Spleen (tissue), 13 donors: ENCODE results near the gene RFLNA. TPM values are rescaled to one million over a fixed set of nuclear protein-coding genes. Genes with fewer than 3 reads are reported as not detected.
A peak's percentile ranks its signal among the peaks of the same experiment; 100 is the strongest.

Source experiments
- DNase-seq: peaks from one replicate; pipeline ENCODE4 v3.0.0-alpha.2; 2020
- H3K27ac ChIP-seq, 8 donors: fragments of 200-600 bp; sonication (generic) in 7 of 8; 1 replicate in 4 of 8; 2 replicates in 4 of 8; pipeline versions ENCODE4 v1.5.0 to v1.8.0; 2016 to 2021; ENCODE audit warnings: inconsistent platforms in 4 of 8, mild to moderate bottlenecking in 4 of 8, moderate library complexity in 1 of 8
- H3K27me3 ChIP-seq, 7 donors: fragments of 200-600 bp; sonication (generic) in 6 of 7; replicated peaks in 1 of 7; 1 replicate in 4 of 7; 2 replicates in 3 of 7; pipeline versions ENCODE4 v1.5.0 to v1.8.0; 2016 to 2021; ENCODE audit warnings: inconsistent platforms in 3 of 7, mild to moderate bottlenecking in 1 of 7
- H3K36me3 ChIP-seq, 6 donors: fragments of 200-600 bp; sonication (generic) in 5 of 6; 1 replicate in 4 of 6; 2 replicates in 2 of 6; pipeline versions ENCODE4 v1.5.0 to v1.8.0; 2016 to 2021; ENCODE audit warnings: inconsistent platforms in 2 of 6
- H3K4me1 ChIP-seq, 6 donors: fragments of 200-600 bp; sonication (generic) in 5 of 6; 1 replicate in 3 of 6; 2 replicates in 3 of 6; pipeline versions ENCODE4 v1.5.0 to v1.8.0; 2016 to 2021; ENCODE audit warnings: inconsistent platforms in 3 of 6
- H3K4me3 ChIP-seq, 8 donors: fragments of 200-600 bp; sonication (generic) in 7 of 8; 1 replicate in 4 of 8; 2 replicates in 4 of 8; pipeline versions ENCODE4 v1.5.0 to v1.8.0; 2016 to 2021; ENCODE audit warnings: inconsistent platforms in 4 of 8, mild to moderate bottlenecking in 4 of 8, moderate library complexity in 2 of 8
- H3K9me3 ChIP-seq, 8 donors: fragments of 200-600 bp; sonication (generic) in 7 of 8; 1 replicate in 4 of 8; 2 replicates in 4 of 8; pipeline versions ENCODE4 v1.5.0 to v1.8.0; 2016 to 2021; ENCODE audit warnings: inconsistent platforms in 4 of 8
- CTCF ChIP-seq, 11 experiments: fragments of 200-600 bp in 7 of 11; fragments of 450-650 bp in 4 of 11; sonication (generic) in 4 of 11; IDR thresholded peaks in 8 of 11; conservative IDR thresholded peaks in 3 of 11; 1 replicate in 7 of 11; 2 replicates in 4 of 11; pipeline versions ENCODE4 v1.4.0 to v1.8.0; 2016 to 2021; ENCODE audit warnings: antibody characterized with exemption in 11 of 11, inconsistent platforms in 4 of 11, mild to moderate bottlenecking in 1 of 11
- POLR2A ChIP-seq, 3 donors: fragments of 450-650 bp; IDR thresholded peaks; one replicate each; pipeline ENCODE4 v1.5.1; 2017; ENCODE audit warnings: antibody characterized with exemption in 3 of 3, mild to moderate bottlenecking in 1 of 3
- POLR2AphosphoS5 ChIP-seq, 3 donors: sonication (generic); formaldehyde crosslinking; IDR thresholded peaks; one replicate each; pipeline ENCODE4 v1.5.1; 2017; ENCODE audit warnings: antibody characterized with exemption in 3 of 3
- WGBS, 5 donors: extraction: QIAGEN DNeasy Blood & Tissue Kit in 3 of 5; methylation state at CpG; one replicate each; pipeline versions ENCODE4 v1.1.5 to v1.1.7; 2013 to 2018; 5-methylcytosine and 5-hydroxymethylcytosine counted together
- intact Hi-C: fragments of 100-400 bp; cut with DNase I; formaldehyde crosslinking; loops from one replicate; pipeline ENCODE4 v1.15.0; 2023; ENCODE audit warnings: low total_unique reads
- long read RNA-seq, 2 donors: transcript quantifications; one replicate each; lab custom pipeline, GENCODE V29; 2026
- polyA plus RNA-seq, 3 donors: library from polyadenylated mRNA; stranded (reverse); fragments of 200-250 nt; gene quantifications; one replicate each; pipeline ENCODE4 v1.2.1, GENCODE V29; 2013
- total RNA-seq, 7 donors: library from RNA; depleted of rRNA in 3 of 7; stranded (reverse); fragments of >200 nt in 3 of 7; fragmentation: NEBNext Ultra II Directional in 4 of 7; extraction: Animal tissue kit (Norgen Biotek cat#: 25700) in 4 of 7; gene quantifications; one replicate each; pipeline versions ENCODE4 v1.1.0 to v1.2.1, GENCODE V29; 2016 to 2021
- donor health status: healthy with polysubstance abuse.
- donor health status: DM: no; HTN: no; CAD: no; lungs with moderate emphysema.
- donor health status: DM: no; HTN: no; CAD: no.
- donor health status: Bipolar disorder and iron deficiency.
- donor health status: healthy.
- donor health status: DM: no; HTN: no; CAD: no.
- donor health status: DM: yes; HTN: yes; CAD: no.

The RFLNA gene, protein sequence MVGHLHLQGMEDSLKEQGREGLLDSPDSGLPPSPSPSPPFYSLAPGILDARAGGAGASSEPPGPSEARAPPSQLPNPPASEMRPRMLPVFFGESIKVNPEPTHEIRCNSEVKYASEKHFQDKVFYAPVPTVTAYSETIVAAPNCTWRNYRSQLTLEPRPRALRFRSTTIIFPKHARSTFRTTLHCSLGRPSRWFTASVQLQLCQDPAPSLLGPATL
- total RNA-seq (under 1 TPM in 1 of 7 donors, not detected in 6; 0.13 TPM), polyA plus RNA-seq (under 1 TPM; 0.04 to 0.35 (median 0.29) TPM)
- long read RNA-seq, donor 1, partial matches to known transcripts: 6 of 7 reads
- long read RNA-seq, donor 1, other reads (novel, unspliced or antisense): 0 of 7 reads
- long read RNA-seq, donor 2, partial matches to known transcripts: 0 of 1 reads
- long read RNA-seq, donor 2, other reads (novel, unspliced or antisense): 0 of 1 reads

GRCh38 chr12:124294780-124295341 lies at the start of gene RFLNA:
Gene RFLNA (plus strand): TSS chr12:124295093. CDS start chr12:124295430, 337 bp downstream.
- intact Hi-C loops: loop anchor here (10.0 kb wide), 1 partner anchor 230 kb away; no protein-coding TSS in a partner anchor
- Histone ChIP-seq H3K36me3 (no peaks in the 10 kb centered on the region), H3K27ac (no peak within 1 kb of the TSS), H3K9me3 (no peaks in the 10 kb centered on the region), H3K4me3 (peak within 1 kb of the TSS in 1 of 8 donors; percentile 44), H3K4me1 (peaks cover 0 to 21% (median 13%) of the 10 kb centered on the region in 6 donors), H3K27me3 (peaks cover 0 to 70% (median 38%) of the 10 kb centered on the region in 7 donors)
- TF ChIP-seq POLR2AphosphoS5 (IDR thresholded peaks at IDR 0.05): no peak
- no peak for TF ChIP-seq CTCF (IDR thresholded peaks at IDR 0.05 in 8 of 11, conservative IDR thresholded peaks at IDR 0.05 in 3 of 11)
- no peak for TF ChIP-seq POLR2A (IDR thresholded peaks at IDR 0.05)
- no peak for DNase-seq
- WGBS, 5 donors: 4 to 6% (median 5%) methylated on average over 26 to 66 of the region's 66 CpGs

- DNase-seq: no peak
- H3K9me3 ChIP-seq: peaks cover 0 to 35% (median 19%) of the 10 kb centered on the region in 8 donors
- H3K27ac ChIP-seq: no peak overlapping the region
- H3K27me3 ChIP-seq: peaks cover 0 to 11% (median 0%) of the 10 kb centered on the region in 7 donors
- TF ChIP-seq POLR2AphosphoS5 (IDR thresholded peaks at IDR 0.05) (no peak), POLR2A (IDR thresholded peaks at IDR 0.05) (no peak)
- no peaks in the 10 kb centered on the region for H3K36me3 ChIP-seq
- H3K4me3 ChIP-seq: no peak overlapping the region
- intact Hi-C loops: no loop called here
- peaks cover 0 to 8% (median 0%) of the 10 kb centered on the region in 6 donors for H3K4me1 ChIP-seq
- WGBS, 5 donors: 33 to 57% (median 48%) methylated on average over 2 of the region's 2 CpGs
Observed at GRCh38 chr12:124247331-124247730, 47.6 kb upstream of the RFLNA start.

DNA sequence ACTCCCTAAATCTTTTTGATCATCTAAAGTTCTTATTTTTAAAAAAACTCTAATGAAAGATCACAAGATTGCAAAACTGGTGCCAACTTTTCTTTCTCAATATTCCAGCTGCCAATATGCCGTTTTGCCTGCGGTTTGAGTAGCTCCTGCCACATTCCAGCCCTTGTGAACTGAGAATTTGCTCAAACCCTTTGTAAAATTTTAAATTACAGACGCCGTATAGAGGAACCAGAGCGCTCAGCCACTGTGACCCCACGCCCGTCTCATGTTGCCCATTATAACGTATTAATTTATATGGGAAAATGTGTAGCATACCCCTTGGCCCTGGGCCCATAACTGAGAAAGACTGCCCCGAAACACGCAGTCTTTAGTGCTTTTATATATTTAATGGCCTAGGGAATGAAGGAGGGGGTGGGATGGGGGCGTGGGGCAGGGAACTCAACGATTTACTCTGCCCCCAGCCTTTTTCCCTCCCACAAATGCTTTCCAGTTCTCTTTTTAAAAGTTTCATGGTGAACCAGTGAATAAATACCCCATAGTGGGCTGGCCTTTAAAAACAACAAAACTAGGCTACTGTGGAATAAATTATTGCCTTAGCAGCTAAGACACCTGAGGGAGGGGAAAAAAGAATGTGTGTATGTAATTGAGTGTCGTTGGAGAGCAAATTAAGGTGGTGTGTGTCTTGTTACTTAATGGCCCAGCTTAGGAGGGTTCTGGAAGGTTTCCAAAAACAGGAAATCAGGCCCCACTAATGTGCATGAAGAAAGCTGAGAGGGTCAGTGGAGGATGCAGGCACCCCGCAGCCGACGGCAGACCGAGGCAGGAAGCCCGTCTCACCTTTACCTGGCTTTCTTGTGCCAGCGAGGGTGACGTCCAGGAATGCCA lies 45.7 kb upstream of the RFLNA start:
- no peak for DNase-seq

More for the DNA sequence above, 45.7 kb upstream of the RFLNA start:
- Histone ChIP-seq H3K27ac (no peak overlapping the region), H3K27me3 (peaks cover 0 to 11% (median 0%) of the 10 kb centered on the region in 7 donors), H3K4me3 (no peak overlapping the region), H3K36me3 (no peaks in the 10 kb centered on the region), H3K9me3 (peaks cover 0 to 32% (median 19%) of the 10 kb centered on the region in 8 donors), H3K4me1 (no peaks in the 10 kb centered on the region)
- WGBS, 5 donors: 49 to 75% (median 58%) methylated on average over 20 of the region's 20 CpGs
- TF ChIP-seq POLR2A (IDR thresholded peaks at IDR 0.05) (no peak), CTCF (IDR thresholded peaks at IDR 0.05 in 8 of 11, conservative IDR thresholded peaks at IDR 0.05 in 3 of 11) (no peak), POLR2AphosphoS5 (IDR thresholded peaks at IDR 0.05) (no peak)
- intact Hi-C loops: no loop called here
